GM23338 (cell line): ENCODE results near the gene LMO1. TPM values are rescaled to one million over a fixed set of nuclear protein-coding genes. Genes with fewer than 3 reads are reported as not detected.

ENCODE experiments used
- ATAC-seq: fragments of 200-7000 bp; cut with Tn5 transposase; 3 replicates; pipeline ENCODE4 v1.9.1; 2020
- DNase-seq: peaks from one replicate; pipeline ENCODE4 v3.0.0-alpha.2; 2015; ENCODE audit warnings: low spot score
- H2AFZ ChIP-seq: fragments of 200-600 bp; sonication (generic); 2 replicates; pipeline ENCODE4 v1.8.0; 2016; ENCODE audit warnings: antibody characterized with exemption, mild to moderate bottlenecking, moderate library complexity
- H3F3A ChIP-seq: fragments of 200-600 bp; sonication (generic); replicated peaks from 2 replicates; pipeline ENCODE4 v1.8.0; 2017; ENCODE audit warnings: antibody characterized with exemption, mixed run types, low read depth
- H3K27ac ChIP-seq: fragments of 200-600 bp; sonication (generic); 2 replicates; pipeline ENCODE4 v1.6.1; 2016; ENCODE audit warnings: low read depth
- H3K27me3 ChIP-seq: fragments of 200-600 bp; sonication (generic); 2 replicates; pipeline ENCODE4 v1.8.0; 2016; ENCODE audit warnings: mild to moderate bottlenecking, mixed run types, moderate library complexity; ENCODE audit not compliant: insufficient read depth
- H3K36me3 ChIP-seq: fragments of 200-600 bp; sonication (generic); 2 replicates; pipeline ENCODE4 v1.8.0; 2016; ENCODE audit warnings: mild to moderate bottlenecking; ENCODE audit not compliant: insufficient read depth
- H3K4me1 ChIP-seq: fragments of 200-600 bp; sonication (generic); 2 replicates; pipeline ENCODE4 v1.8.0; 2016; ENCODE audit warnings: mild to moderate bottlenecking, moderate library complexity; ENCODE audit not compliant: insufficient read depth
- H3K4me2 ChIP-seq: fragments of 200-600 bp; sonication (generic); 2 replicates; pipeline ENCODE4 v1.7.1; 2017; ENCODE audit warnings: mixed run types
- H3K4me3 ChIP-seq: fragments of 200-600 bp; sonication (generic); 2 replicates; pipeline ENCODE4 v1.6.1; 2016; ENCODE audit warnings: mixed run types
- H3K79me2 ChIP-seq: fragments of 200-600 bp; sonication (generic); replicated peaks from 2 replicates; pipeline ENCODE4 v1.8.0; 2017; ENCODE audit warnings: mild to moderate bottlenecking; ENCODE audit not compliant: insufficient read depth
- H3K9me2 ChIP-seq: fragments of 200-600 bp; sonication (generic); 2 replicates; pipeline ENCODE4 v1.8.0; 2017; ENCODE audit not compliant: insufficient read depth
- H4K20me1 ChIP-seq: fragments of 200-600 bp; sonication (generic); replicated peaks from 2 replicates; pipeline ENCODE4 v1.8.0; 2017; ENCODE audit warnings: mild to moderate bottlenecking; ENCODE audit not compliant: insufficient read depth
- H3K27ac Mint-ChIP-seq: 2 replicates; pipeline ENCODE4 v1.8.0; 2020; ENCODE audit warnings: inconsistent platforms, mild to moderate bottlenecking, moderate library complexity, mixed read lengths
- H3K27me3 Mint-ChIP-seq: 3 replicates; pipeline ENCODE4 v1.8.0; 2022; ENCODE audit warnings: low read depth, mild to moderate bottlenecking, moderate library complexity, mixed read lengths, inconsistent platforms; ENCODE audit not compliant: insufficient read depth, poor library complexity
- H3K36me3 Mint-ChIP-seq: 3 replicates; pipeline ENCODE4 v1.8.0; 2021; ENCODE audit warnings: low read depth, mild to moderate bottlenecking, inconsistent platforms, moderate library complexity, mixed read lengths
- H3K4me1 Mint-ChIP-seq: 3 replicates; pipeline ENCODE4 v1.8.0; 2020; ENCODE audit warnings: mild to moderate bottlenecking, inconsistent platforms, mixed read lengths
- H3K4me3 Mint-ChIP-seq: 3 replicates; pipeline ENCODE4 v1.8.0; 2021; ENCODE audit warnings: moderate library complexity, mild to moderate bottlenecking, inconsistent platforms, mixed read lengths
- H3K9me3 Mint-ChIP-seq: 3 replicates; pipeline ENCODE4 v1.8.0; 2020; ENCODE audit warnings: moderate library complexity, mild to moderate bottlenecking, inconsistent platforms, mixed read lengths
- EZH2 ChIP-seq: fragments of 200-600 bp; sonication (generic); IDR thresholded peaks from one replicate; pipeline ENCODE4 v1.8.0; 2017; ENCODE audit warnings: antibody characterized with exemption, mild to moderate bottlenecking, low read depth; ENCODE audit not compliant: unreplicated experiment
- JUNB ChIP-seq: IDR thresholded peaks from one replicate; pipeline ENCODE4 v1.6.1; 2016; ENCODE audit warnings: antibody characterized with exemption; ENCODE audit not compliant: unreplicated experiment
- NANOG ChIP-seq: IDR thresholded peaks from 2 replicates; pipeline ENCODE4 v1.6.1; 2016; ENCODE audit warnings: antibody characterized with exemption, borderline replicate concordance
- POLR2AphosphoS5 ChIP-seq: IDR thresholded peaks from 2 replicates; pipeline ENCODE4 v1.6.1; 2016; ENCODE audit warnings: antibody characterized with exemption, low read depth
- STAT1 ChIP-seq: IDR thresholded peaks from one replicate; pipeline ENCODE4 v1.6.1; 2016; ENCODE audit warnings: antibody characterized with exemption; ENCODE audit not compliant: unreplicated experiment
- ZNF114 ChIP-seq: fragments of 250-450 bp; sonication (Bioruptor Pico); IDR thresholded peaks from 2 replicates; pipeline ENCODE4 v1.5.0; 2020; ENCODE audit warnings: mild to moderate bottlenecking, moderate library complexity
- ZNF331 ChIP-seq: fragments of 250-450 bp; sonication (Bioruptor Pico); IDR thresholded peaks from 2 replicates; pipeline ENCODE4 v1.5.0; 2020; ENCODE audit warnings: low read depth, mild to moderate bottlenecking, moderate library complexity
- polyA plus RNA-seq: library from polyadenylated mRNA; unstranded; fragments of >200 nt; fragmentation: Nextera tagmentation; extraction: Ambion mirVana; gene quantifications from 2 replicates; pipeline ENCODE4 v1.2.1, GENCODE V29; 2016
- total RNA-seq: library from RNA; depleted of rRNA; stranded (reverse); fragments of >200 nt; shearing (Covaris generic); gene quantifications from 2 replicates; pipeline ENCODE4 v1.2.3, GENCODE V29; 2014
- TF ChIP-seq, protein P1 (sequence below), 2 experiments: fragments of 200-600 bp in 1 of 2; sonication (generic) in 1 of 2; conservative IDR thresholded peaks; 2 replicates each; pipeline versions ENCODE4 v1.5.1 to v1.6.1; 2016 to 2017; ENCODE audit warnings: antibody characterized with exemption in 2 of 2, low read depth in 2 of 2, mild to moderate bottlenecking in 2 of 2, moderate library complexity in 1 of 2
- TF ChIP-seq, protein P2 (sequence below): fragments of 250-450 bp; sonication (Bioruptor Pico); IDR thresholded peaks from 2 replicates; pipeline ENCODE4 v1.5.0; 2020; ENCODE audit warnings: mild to moderate bottlenecking, moderate library complexity

The LMO1 gene
- total and polyA plus RNA-seq, 2 experiments from 2014 or later, result 0.40 TPM; not detected in 1

- Mint-ChIP-seq H3K27ac (no peak overlapping the region), H3K36me3 (no peaks in the 10 kb centered on the region), H3K4me1 (peaks cover 4% of the 10 kb centered on the region; the same call in 2 of the 3 replicates), H3K27me3 (peaks cover 4% of the 10 kb centered on the region), H3K9me3 (no peaks in the 10 kb centered on the region), H3K4me3 (no peak overlapping the region)
- ATAC-seq, result no peak
- H3K4me1 ChIP-seq, result no peaks in the 10 kb centered on the region
- no peaks in the 10 kb centered on the region for H3K36me3 ChIP-seq
- no peak overlapping the region for H3K27ac ChIP-seq
- no peak overlapping the region for H3K4me3 ChIP-seq
- no peak for DNase-seq
- H4K20me1 ChIP-seq, result no peaks in the 10 kb centered on the region
- no peak overlapping the region for H3K4me2 ChIP-seq
- no peaks in the 10 kb centered on the region for H3K27me3 ChIP-seq
- no peaks in the 10 kb centered on the region for H3K9me2 ChIP-seq
- no peaks in the 10 kb centered on the region for H3K79me2 ChIP-seq
- TF ChIP-seq JUNB (no peak), EZH2 (no peak), POLR2AphosphoS5 (no peak), STAT1 (no peak), NANOG (no peak), ZNF331 (CRISPR knock-in tag) (no peak), ZNF114 (no peak)
- TF ChIP-seq, protein P1, sequence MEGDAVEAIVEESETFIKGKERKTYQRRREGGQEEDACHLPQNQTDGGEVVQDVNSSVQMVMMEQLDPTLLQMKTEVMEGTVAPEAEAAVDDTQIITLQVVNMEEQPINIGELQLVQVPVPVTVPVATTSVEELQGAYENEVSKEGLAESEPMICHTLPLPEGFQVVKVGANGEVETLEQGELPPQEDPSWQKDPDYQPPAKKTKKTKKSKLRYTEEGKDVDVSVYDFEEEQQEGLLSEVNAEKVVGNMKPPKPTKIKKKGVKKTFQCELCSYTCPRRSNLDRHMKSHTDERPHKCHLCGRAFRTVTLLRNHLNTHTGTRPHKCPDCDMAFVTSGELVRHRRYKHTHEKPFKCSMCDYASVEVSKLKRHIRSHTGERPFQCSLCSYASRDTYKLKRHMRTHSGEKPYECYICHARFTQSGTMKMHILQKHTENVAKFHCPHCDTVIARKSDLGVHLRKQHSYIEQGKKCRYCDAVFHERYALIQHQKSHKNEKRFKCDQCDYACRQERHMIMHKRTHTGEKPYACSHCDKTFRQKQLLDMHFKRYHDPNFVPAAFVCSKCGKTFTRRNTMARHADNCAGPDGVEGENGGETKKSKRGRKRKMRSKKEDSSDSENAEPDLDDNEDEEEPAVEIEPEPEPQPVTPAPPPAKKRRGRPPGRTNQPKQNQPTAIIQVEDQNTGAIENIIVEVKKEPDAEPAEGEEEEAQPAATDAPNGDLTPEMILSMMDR (conservative IDR thresholded peaks at IDR 0.05; ENCODE audit: low read depth in 2 of 2), result no peak
- TF ChIP-seq, protein P2, sequence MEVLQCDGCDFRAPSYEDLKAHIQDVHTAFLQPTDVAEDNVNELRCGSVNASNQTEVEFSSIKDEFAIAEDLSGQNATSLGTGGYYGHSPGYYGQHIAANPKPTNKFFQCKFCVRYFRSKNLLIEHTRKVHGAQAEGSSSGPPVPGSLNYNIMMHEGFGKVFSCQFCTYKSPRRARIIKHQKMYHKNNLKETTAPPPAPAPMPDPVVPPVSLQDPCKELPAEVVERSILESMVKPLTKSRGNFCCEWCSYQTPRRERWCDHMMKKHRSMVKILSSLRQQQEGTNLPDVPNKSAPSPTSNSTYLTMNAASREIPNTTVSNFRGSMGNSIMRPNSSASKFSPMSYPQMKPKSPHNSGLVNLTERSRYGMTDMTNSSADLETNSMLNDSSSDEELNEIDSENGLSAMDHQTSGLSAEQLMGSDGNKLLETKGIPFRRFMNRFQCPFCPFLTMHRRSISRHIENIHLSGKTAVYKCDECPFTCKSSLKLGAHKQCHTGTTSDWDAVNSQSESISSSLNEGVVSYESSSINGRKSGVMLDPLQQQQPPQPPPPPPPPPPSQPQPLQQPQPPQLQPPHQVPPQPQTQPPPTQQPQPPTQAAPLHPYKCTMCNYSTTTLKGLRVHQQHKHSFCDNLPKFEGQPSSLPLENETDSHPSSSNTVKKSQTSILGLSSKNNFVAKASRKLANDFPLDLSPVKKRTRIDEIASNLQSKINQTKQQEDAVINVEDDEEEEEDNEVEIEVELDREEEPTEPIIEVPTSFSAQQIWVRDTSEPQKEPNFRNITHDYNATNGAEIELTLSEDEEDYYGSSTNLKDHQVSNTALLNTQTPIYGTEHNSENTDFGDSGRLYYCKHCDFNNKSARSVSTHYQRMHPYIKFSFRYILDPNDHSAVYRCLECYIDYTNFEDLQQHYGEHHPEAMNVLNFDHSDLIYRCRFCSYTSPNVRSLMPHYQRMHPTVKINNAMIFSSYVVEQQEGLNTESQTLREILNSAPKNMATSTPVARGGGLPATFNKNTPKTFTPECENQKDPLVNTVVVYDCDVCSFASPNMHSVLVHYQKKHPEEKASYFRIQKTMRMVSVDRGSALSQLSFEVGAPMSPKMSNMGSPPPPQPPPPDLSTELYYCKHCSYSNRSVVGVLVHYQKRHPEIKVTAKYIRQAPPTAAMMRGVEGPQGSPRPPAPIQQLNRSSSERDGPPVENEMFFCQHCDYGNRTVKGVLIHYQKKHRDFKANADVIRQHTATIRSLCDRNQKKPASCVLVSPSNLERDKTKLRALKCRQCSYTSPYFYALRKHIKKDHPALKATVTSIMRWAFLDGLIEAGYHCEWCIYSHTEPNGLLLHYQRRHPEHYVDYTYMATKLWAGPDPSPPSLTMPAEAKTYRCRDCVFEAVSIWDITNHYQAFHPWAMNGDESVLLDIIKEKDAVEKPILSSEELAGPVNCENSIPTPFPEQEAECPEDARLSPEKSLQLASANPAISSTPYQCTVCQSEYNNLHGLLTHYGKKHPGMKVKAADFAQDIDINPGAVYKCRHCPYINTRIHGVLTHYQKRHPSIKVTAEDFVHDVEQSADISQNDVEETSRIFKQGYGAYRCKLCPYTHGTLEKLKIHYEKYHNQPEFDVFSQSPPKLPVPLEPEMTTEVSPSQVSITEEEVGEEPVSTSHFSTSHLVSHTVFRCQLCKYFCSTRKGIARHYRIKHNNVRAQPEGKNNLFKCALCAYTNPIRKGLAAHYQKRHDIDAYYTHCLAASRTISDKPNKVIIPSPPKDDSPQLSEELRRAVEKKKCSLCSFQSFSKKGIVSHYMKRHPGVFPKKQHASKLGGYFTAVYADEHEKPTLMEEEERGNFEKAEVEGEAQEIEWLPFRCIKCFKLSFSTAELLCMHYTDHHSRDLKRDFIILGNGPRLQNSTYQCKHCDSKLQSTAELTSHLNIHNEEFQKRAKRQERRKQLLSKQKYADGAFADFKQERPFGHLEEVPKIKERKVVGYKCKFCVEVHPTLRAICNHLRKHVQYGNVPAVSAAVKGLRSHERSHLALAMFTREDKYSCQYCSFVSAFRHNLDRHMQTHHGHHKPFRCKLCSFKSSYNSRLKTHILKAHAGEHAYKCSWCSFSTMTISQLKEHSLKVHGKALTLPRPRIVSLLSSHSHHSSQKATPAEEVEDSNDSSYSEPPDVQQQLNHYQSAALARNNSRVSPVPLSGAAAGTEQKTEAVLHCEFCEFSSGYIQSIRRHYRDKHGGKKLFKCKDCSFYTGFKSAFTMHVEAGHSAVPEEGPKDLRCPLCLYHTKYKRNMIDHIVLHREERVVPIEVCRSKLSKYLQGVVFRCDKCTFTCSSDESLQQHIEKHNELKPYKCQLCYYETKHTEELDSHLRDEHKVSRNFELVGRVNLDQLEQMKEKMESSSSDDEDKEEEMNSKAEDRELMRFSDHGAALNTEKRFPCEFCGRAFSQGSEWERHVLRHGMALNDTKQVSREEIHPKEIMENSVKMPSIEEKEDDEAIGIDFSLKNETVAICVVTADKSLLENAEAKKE (CRISPR knock-in tag), result no peak
- H3F3A ChIP-seq, result no peaks in the 10 kb centered on the region
- no peak overlapping the region for H2AFZ ChIP-seq
These were observed 14.9 kb downstream of the LMO1 start for GRCh38 chr11:8248786-8249185.
